Epithelial cell of proximal tubule (primary cell): Measurements from ENCODE around the gene NAB2. TPM values are rescaled to one million over a fixed set of nuclear protein-coding genes. Genes with fewer than 3 reads are reported as not detected.

ENCODE experiments used
- DNase-seq: peaks from one replicate; pipeline ENCODE4 v3.0.0-alpha.2; 2011; ENCODE audit warnings: low read depth
- H3K4me3 ChIP-seq: 2 replicates; pipeline ENCODE4 v1.5.1; 2011; ENCODE audit warnings: low read depth, mild to moderate bottlenecking, low read length
- total RNA-seq: library from RNA; depleted of rRNA; stranded (reverse); fragments of >200 nt; gene quantifications from 2 replicates; pipeline ENCODE4 v1.2.3, GENCODE V29; 2015
- TF ChIP-seq, protein P1 (sequence below): conservative IDR thresholded peaks from 2 replicates; pipeline ENCODE4 v1.5.1; 2012; ENCODE audit warnings: low read depth, mild to moderate bottlenecking, low read length

NAB2 gene, protein sequence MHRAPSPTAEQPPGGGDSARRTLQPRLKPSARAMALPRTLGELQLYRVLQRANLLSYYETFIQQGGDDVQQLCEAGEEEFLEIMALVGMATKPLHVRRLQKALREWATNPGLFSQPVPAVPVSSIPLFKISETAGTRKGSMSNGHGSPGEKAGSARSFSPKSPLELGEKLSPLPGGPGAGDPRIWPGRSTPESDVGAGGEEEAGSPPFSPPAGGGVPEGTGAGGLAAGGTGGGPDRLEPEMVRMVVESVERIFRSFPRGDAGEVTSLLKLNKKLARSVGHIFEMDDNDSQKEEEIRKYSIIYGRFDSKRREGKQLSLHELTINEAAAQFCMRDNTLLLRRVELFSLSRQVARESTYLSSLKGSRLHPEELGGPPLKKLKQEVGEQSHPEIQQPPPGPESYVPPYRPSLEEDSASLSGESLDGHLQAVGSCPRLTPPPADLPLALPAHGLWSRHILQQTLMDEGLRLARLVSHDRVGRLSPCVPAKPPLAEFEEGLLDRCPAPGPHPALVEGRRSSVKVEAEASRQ
- 15.9 and 24.4 TPM in 2 replicates for total RNA-seq

DNA sequence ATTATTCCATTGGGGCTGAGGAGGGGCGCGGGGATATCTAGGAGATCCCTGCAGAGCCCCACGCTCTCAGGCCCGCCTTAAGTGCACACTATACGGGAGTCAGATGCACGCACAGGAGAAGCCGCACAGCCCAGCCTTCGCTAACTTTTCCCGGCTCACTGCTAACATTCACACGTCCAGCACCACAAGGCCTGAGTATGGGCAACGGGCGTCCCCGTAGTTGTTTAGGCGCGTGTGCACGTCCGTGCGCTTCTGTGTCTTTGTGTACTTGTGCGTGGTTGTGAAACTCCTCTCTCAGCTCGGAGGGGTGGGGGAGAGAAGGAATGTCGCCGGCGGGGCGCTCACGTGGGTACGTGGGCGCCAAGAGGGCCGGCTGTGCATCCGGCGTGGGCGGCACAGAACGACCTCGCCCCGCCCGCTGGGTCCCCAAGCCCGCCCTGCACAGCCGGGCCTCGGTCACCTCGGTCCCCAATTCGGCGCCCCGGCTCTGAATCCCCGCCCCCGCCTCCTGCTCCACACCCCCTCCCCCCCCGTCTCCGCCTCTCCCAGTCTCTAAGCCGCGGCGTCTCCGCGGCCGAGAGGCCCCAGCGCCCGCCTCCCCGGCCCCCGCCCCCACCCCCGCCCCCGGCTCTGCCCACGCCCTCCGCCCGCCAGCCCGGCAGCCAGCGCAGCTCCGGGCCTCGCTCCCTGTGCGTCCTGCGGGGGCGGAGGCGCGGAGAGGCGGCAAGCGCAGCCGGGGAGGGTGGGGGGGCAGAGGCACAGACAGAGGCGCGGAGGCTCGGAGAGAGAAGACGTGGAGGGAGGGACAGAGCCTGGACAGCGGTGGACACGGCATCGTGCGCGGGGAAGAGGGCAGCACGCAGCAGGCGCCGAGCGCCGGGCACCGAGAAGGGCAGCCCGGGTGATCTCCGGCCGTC is at the start of gene NAB2:
Gene NAB2 (plus strand): TSS at position 761 of the 917 bp plus-strand sequence. CDS start 158 bp downstream, outside the sequence.
- peak within 1 kb of the TSS; percentile 93 for H3K4me3 ChIP-seq
- TF ChIP-seq, protein P1, sequence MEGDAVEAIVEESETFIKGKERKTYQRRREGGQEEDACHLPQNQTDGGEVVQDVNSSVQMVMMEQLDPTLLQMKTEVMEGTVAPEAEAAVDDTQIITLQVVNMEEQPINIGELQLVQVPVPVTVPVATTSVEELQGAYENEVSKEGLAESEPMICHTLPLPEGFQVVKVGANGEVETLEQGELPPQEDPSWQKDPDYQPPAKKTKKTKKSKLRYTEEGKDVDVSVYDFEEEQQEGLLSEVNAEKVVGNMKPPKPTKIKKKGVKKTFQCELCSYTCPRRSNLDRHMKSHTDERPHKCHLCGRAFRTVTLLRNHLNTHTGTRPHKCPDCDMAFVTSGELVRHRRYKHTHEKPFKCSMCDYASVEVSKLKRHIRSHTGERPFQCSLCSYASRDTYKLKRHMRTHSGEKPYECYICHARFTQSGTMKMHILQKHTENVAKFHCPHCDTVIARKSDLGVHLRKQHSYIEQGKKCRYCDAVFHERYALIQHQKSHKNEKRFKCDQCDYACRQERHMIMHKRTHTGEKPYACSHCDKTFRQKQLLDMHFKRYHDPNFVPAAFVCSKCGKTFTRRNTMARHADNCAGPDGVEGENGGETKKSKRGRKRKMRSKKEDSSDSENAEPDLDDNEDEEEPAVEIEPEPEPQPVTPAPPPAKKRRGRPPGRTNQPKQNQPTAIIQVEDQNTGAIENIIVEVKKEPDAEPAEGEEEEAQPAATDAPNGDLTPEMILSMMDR = no peak
- DNase-seq = peak; percentile 70

DNA sequence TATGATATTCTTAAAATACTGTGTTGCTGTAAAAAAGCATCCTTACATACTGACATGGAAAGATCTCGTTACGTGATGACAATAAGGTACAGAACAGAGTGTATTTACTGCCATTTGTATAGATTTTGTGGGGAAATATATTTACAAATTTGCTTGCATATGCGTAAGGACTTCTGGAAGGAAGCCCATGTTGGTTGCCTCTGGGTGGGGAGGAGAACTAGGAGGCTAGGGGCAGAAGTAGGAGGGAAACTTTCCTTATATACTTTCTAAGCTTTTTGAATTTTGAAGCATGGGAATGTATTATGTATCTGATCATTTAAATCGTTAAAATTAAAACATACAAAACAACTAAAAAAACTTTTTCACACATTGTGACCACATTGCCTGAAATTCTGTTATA is 48.7 kb upstream of the NAB2 start:
- TF ChIP-seq, protein P1 = no peak
- H3K4me3 ChIP-seq = no peak overlapping the region
- DNase-seq = no peak

DNA sequence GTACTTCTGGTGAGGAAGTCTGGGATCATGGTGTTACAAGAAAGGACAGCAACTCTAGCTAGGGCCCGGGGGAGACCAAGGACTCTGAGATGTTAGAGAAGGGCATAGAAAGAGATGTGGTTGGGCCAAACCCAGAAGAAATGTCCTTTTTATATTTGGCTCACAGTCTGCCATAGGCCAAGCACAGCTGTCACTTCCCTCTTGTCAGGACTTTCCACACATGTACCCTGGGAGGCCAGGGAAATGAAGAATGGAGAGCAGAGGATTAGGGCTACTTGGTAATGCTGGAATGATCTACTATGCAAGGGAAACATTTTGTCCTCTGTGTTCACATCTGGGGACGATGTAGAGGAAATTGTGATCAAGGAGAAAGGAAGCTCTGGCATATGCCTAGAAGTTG is 48.2 kb upstream of the NAB2 start:
- TF ChIP-seq, protein P1 = no peak
- DNase-seq = no peak
- H3K4me3 ChIP-seq = no peak overlapping the region

DNA sequence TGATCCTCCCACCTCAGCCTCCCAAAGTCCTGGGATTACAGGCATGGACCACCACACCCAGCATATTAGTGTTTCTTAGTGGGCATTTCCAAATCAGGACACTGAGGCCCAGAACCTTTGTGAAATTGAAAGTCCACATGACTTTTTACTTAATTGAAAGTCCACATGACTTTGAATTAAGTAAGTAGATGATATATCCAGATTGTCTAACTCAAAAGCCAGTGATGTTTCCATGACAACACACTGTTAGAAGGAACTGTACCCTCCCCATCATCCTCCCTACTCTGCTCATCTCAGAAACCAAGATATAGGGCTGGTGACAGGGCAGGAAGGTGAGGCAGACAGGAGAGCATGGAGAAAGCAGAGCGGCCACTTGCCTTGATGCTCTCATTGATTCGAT is 46.2 kb upstream of the NAB2 start:
- TF ChIP-seq, protein P1 = no peak
- no peak for DNase-seq

DNA sequence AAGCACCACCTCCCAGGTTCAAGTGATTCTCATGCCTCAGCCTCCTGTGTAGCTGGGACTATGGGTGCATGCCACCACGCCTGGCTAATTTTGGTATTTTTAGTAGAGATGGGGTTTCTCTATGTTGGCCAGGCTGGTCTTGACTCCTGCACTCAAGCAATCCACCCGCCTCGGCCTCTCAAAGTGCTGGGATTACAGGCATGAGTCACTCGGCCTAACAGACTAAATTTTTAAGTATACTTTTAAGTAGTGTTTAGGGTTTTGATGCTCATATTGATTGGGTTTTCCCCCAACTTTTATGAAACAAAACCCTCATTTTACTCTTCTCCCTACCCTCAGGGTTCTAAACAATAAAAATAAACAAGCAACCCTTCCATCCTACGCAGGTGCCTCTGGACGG is 44.4 kb upstream of the NAB2 start:
- TF ChIP-seq, protein P1 = no peak
- no peak for DNase-seq
- no peak overlapping the region for H3K4me3 ChIP-seq

More for the DNA sequence above, 46.2 kb upstream of the NAB2 start:
- H3K4me3 ChIP-seq = no peak overlapping the region

DNA sequence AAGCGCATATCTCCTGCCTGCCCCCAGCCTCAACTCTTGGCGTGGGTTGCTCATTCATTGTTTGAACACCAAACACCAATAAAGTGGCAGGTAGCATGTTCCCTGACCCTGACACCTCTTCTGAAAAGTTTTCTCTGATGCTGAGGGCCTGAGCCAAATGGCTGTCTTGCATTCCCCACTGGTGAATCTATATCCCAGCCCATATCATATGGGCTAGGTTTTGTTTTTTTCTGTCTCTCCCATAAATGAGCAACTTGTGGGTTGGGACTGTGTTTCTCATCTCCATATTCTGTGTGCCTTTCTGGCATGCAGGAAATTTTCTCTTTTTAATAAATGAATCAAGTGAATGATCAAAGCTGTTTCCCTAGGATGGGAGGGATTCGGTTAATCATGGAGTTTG is 44.0 kb upstream of the NAB2 start:
- no peak for DNase-seq
- no peak overlapping the region for H3K4me3 ChIP-seq
- TF ChIP-seq, protein P1 = no peak
